HCT116 (cell line): ENCODE results near the gene ZNF606. TPM values are rescaled to one million over a fixed set of nuclear protein-coding genes. Genes with fewer than 3 reads are reported as not detected.

Experiments used
- ATAC-seq: fragments of 200-7000 bp; cut with Tn5 transposase; 2 replicates; pipeline ENCODE4 v1.9.1; 2020; ENCODE audit warnings: mild to moderate bottlenecking, moderate library complexity
- BruUV-seq: library from RNA; stranded (reverse); fragments of 400-500 nt; replicated peaks from 2 replicates; lab custom pipeline; 2021; lab: Mats Ljungman, UMichigan
- CTCF ChIA-PET: fragments of 300-600 bp; sonication (Branson Sonifier 250); formaldehyde crosslinking; loops from one replicate; lab custom pipeline; 2021; ENCODE audit warnings: antibody characterized with exemption; lab: Charles Lee
- POLR2A ChIA-PET: fragments of 300-600, 350-600 bp; sonication (Branson Sonifier 250); formaldehyde crosslinking; loops from one replicate; lab custom pipeline; 2021; ENCODE audit warnings: antibody characterized with exemption; lab: Charles Lee
- RAD21 ChIA-PET, 2 experiments: fragments of 300-600 bp; sonication (Branson Sonifier 250); formaldehyde crosslinking; loops; one replicate each; lab custom pipeline; 2023; ENCODE audit warnings: low total read pairs in 2 of 2; ENCODE audit not compliant: uncharacterized antibody in 2 of 2, unreplicated experiment in 2 of 2, low non-redundant PET in 1 of 2; lab: Charles Lee
- DNase-seq: peaks from one replicate; pipeline ENCODE4 v3.0.0-alpha.2; 2010; ENCODE audit warnings: low read depth, low spot score
- H2AFZ ChIP-seq: fragments of 200-600 bp; shearing (Covaris generic), sonication (generic); 2 replicates; pipeline ENCODE4 v1.6.1; 2017; ENCODE audit warnings: low read depth, mixed run types, mixed read lengths, antibody characterized with exemption, low read length; ENCODE audit not compliant: poor library complexity, severe bottlenecking
- H3K27ac ChIP-seq: 2 replicates; pipeline ENCODE4 v1.5.1; 2012; ENCODE audit warnings: low read depth, low read length
- H3K27me3 ChIP-seq: fragments of 200-600 bp; sonication (generic); 2 replicates; pipeline ENCODE4 v1.6.1; 2016; ENCODE audit warnings: mixed run types, low read length, mixed read lengths; ENCODE audit not compliant: insufficient read depth
- H3K36me3 ChIP-seq, 2 experiments: fragments of 200-500 bp in 1 of 2; fragments of 200-600 bp in 1 of 2; sonication (Bioruptor generic) in 1 of 2; sonication (generic) in 1 of 2; 2 replicates each; pipeline versions ENCODE4 v1.5.1 to v1.6.1; 2014 to 2016; ENCODE audit warnings: low read length in 2 of 2, inconsistent platforms in 1 of 2, mixed read lengths in 1 of 2, mixed run types in 1 of 2; ENCODE audit not compliant: insufficient read depth in 2 of 2, control insufficient read depth in 1 of 2
- H3K4me1 ChIP-seq, 2 experiments: fragments of 200-600 bp in 1 of 2; sonication (generic) in 1 of 2; 2 replicates each; pipeline versions ENCODE4 v1.5.1 to v1.6.1; 2012 to 2017; ENCODE audit warnings: low read length in 2 of 2, inconsistent platforms in 1 of 2, mild to moderate bottlenecking in 1 of 2, mixed read lengths in 1 of 2, mixed run types in 1 of 2, moderate library complexity in 1 of 2; ENCODE audit not compliant: insufficient read depth in 2 of 2, control insufficient read depth in 1 of 2
- H3K4me2 ChIP-seq: fragments of 200-600 bp; sonication (generic); 2 replicates; pipeline ENCODE4 v1.6.1; 2017; ENCODE audit warnings: mixed run types, low read length, mixed read lengths
- H3K4me3 ChIP-seq, 2 experiments: fragments of 200-600 bp in 1 of 2; sonication (generic) in 1 of 2; replicated peaks in 1 of 2; 2 replicates each; pipeline ENCODE4 v1.5.1; 2011 to 2016; ENCODE audit warnings: low read length in 2 of 2, control low read depth in 1 of 2, low read depth in 1 of 2, mild to moderate bottlenecking in 1 of 2, mixed read lengths in 1 of 2, mixed run types in 1 of 2
- H3K79me2 ChIP-seq: fragments of 200-600 bp; sonication (generic); 2 replicates; pipeline ENCODE4 v1.6.1; 2017; ENCODE audit warnings: mild to moderate bottlenecking, mixed run types, low read length, moderate library complexity, mixed read lengths; ENCODE audit not compliant: insufficient read depth
- H3K9ac ChIP-seq: fragments of 200-600 bp; sonication (generic); 2 replicates; pipeline ENCODE4 v1.6.1; 2016; ENCODE audit warnings: low read length, mixed read lengths
- H3K9me2 ChIP-seq: fragments of 200-600 bp; sonication (generic), shearing (Covaris generic); 2 replicates; pipeline ENCODE4 v1.6.1; 2017; ENCODE audit warnings: mixed run types, mild to moderate bottlenecking, moderate library complexity; ENCODE audit not compliant: insufficient read depth
- H3K9me3 ChIP-seq, 2 experiments: fragments of 200-500 bp in 1 of 2; fragments of 200-600 bp in 1 of 2; sonication (Bioruptor generic) in 1 of 2; sonication (generic) in 1 of 2; 2 replicates each; pipeline ENCODE4 v1.6.1; 2014 to 2017; ENCODE audit warnings: low read length in 2 of 2, mixed read lengths in 2 of 2, inconsistent platforms in 1 of 2, low read depth in 1 of 2, mild to moderate bottlenecking in 1 of 2, mixed run types in 1 of 2, moderate library complexity in 1 of 2; ENCODE audit not compliant: control insufficient read depth in 1 of 2, insufficient read depth in 1 of 2
- H4K20me1 ChIP-seq: fragments of 200-600 bp; sonication (generic), shearing (Covaris generic); 2 replicates; pipeline ENCODE4 v1.6.1; 2017; ENCODE audit warnings: mixed run types, mild to moderate bottlenecking, moderate library complexity; ENCODE audit not compliant: insufficient read depth
- CBX3 ChIP-seq: IDR thresholded peaks from 2 replicates; pipeline ENCODE4 v1.6.1; 2012; ENCODE audit warnings: low read depth
- CEBPB ChIP-seq: IDR thresholded peaks from 2 replicates; pipeline ENCODE4 v1.6.1; 2012; ENCODE audit warnings: low read depth
- EZH2 ChIP-seq: fragments of 200-600 bp; sonication (generic); IDR thresholded peaks from 2 replicates; pipeline ENCODE4 v1.6.1; 2017; ENCODE audit warnings: antibody characterized with exemption, mixed run types
- EZH2phosphoT487 ChIP-seq: fragments of 200-600 bp; IDR thresholded peaks from 2 replicates; pipeline ENCODE4 v1.6.1; 2018; ENCODE audit warnings: antibody characterized with exemption, borderline replicate concordance
- FOSL1 ChIP-seq: IDR thresholded peaks from 2 replicates; pipeline ENCODE4 v1.6.1; 2012; ENCODE audit warnings: low read depth
- MAX ChIP-seq: IDR thresholded peaks from 2 replicates; pipeline ENCODE4 v1.6.1; 2012
- POLR2A ChIP-seq: IDR thresholded peaks from 2 replicates; pipeline ENCODE4 v1.7.0; 2011; ENCODE audit warnings: borderline replicate concordance; ENCODE audit not compliant: insufficient read depth, insufficient read length; ENCODE audit errors: extremely low read depth
- POLR2AphosphoS5 ChIP-seq: IDR thresholded peaks from 2 replicates; pipeline ENCODE4 v1.6.1; 2011; ENCODE audit warnings: mild to moderate bottlenecking, low read depth, low read length, moderate library complexity
- RAD21 ChIP-seq: IDR thresholded peaks from 2 replicates; pipeline ENCODE4 v1.6.1; 2012; ENCODE audit warnings: low read depth, mild to moderate bottlenecking
- REST ChIP-seq: IDR thresholded peaks from 2 replicates; pipeline ENCODE4 v1.6.1; 2012; ENCODE audit warnings: low read depth
- SIN3A ChIP-seq: IDR thresholded peaks from 2 replicates; pipeline ENCODE4 v1.6.1; 2012; ENCODE audit warnings: low read depth
- SRF ChIP-seq: IDR thresholded peaks from 2 replicates; pipeline ENCODE4 v1.6.1; 2012; ENCODE audit warnings: low read depth
- TCF7L2 ChIP-seq: IDR thresholded peaks from 2 replicates; pipeline ENCODE4 v1.7.0; 2011; ENCODE audit warnings: borderline replicate concordance, inconsistent platforms; ENCODE audit not compliant: insufficient read depth, insufficient read length; ENCODE audit errors: extremely low read depth
- YY1 ChIP-seq: IDR thresholded peaks from 2 replicates; pipeline ENCODE4 v1.6.1; 2011; ENCODE audit warnings: low read length, low read depth, moderate library complexity, mild to moderate bottlenecking; ENCODE audit not compliant: insufficient replicate concordance; ENCODE audit errors: extremely low read depth
- ZBTB33 ChIP-seq: IDR thresholded peaks from 2 replicates; pipeline ENCODE4 v1.6.1; 2011; ENCODE audit warnings: mild to moderate bottlenecking, low read length, moderate library complexity; ENCODE audit not compliant: insufficient replicate concordance; ENCODE audit errors: extremely low read depth
- ZFX ChIP-seq: fragments of 450-650 bp; IDR thresholded peaks from 2 replicates; pipeline ENCODE4 v1.6.1; 2017
- ZNF274 ChIP-seq: fragments of 200-500 bp; sonication (Bioruptor generic); IDR thresholded peaks from 2 replicates; pipeline ENCODE4 v1.6.1; 2014; ENCODE audit warnings: mild to moderate bottlenecking, low read depth, low read length, inconsistent platforms
- intact Hi-C: fragments of 100-400 bp; cut with micrococcal nuclease; formaldehyde crosslinking; loops from 2 replicates; pipeline ENCODE4 v1.10.0; 2022
- total RNA-seq: library from RNA; stranded (reverse); gene quantifications from one replicate; pipeline ENCODE4 v1.2.1, GENCODE V29; 2021; ENCODE audit not compliant: unreplicated experiment

The ZNF606 gene
- total RNA-seq, 1 experiment from 2014 or later, result 0.05 TPM

GRCh38 chr19:57947419-57948134, 55.0 kb downstream of the ZNF606 start, which contains the start of gene ZNF256:
Gene ZNF256, minus strand, starts transcription at chr19:57947706. Its CDS starts 232 bp downstream, at chr19:57947474.
- ChIA-PET CTCF (no interaction called here), POLR2A (no interaction called here), RAD21 (no interaction called here)
- Histone ChIP-seq H2AFZ (no peak within 1 kb of the TSS), H3K79me2 (no peaks in the 10 kb centered on the region), H3K27me3 (no peaks in the 10 kb centered on the region), H3K9me2 (no peaks in the 10 kb centered on the region), H3K9ac (no peak within 1 kb of the TSS), H4K20me1 (no peaks in the 10 kb centered on the region), H3K27ac (no peak within 1 kb of the TSS), H3K4me1 (no peaks in the 10 kb centered on the region), H3K9me3 (peaks cover 0 to 23% of the 10 kb centered on the region in 2 experiments; a peak in 2 of 4 replicates), H3K36me3 (no peaks in the 10 kb centered on the region), H3K4me2 (no peak within 1 kb of the TSS), H3K4me3 (no peak within 1 kb of the TSS)
- intact Hi-C loops, result no loop called here
- ATAC-seq, result no peak
- TF ChIP-seq SIN3A, result no peak
- TF ChIP-seq POLR2A, result no peak
- no peak for TF ChIP-seq EZH2
- TF ChIP-seq REST, result no peak
- TF ChIP-seq FOSL1, result no peak
- TF ChIP-seq ZNF274, result no peak
- no peak for TF ChIP-seq RAD21
- no peak for TF ChIP-seq ZFX
- TF ChIP-seq CEBPB, result no peak
- no peak for TF ChIP-seq ZBTB33
- no peak for TF ChIP-seq TCF7L2
- no peak for TF ChIP-seq SRF
- TF ChIP-seq POLR2AphosphoS5, result no peak
- TF ChIP-seq MAX, result no peak
- no peak for TF ChIP-seq CBX3
- no peak for TF ChIP-seq YY1
- no peak for TF ChIP-seq EZH2phosphoT487
- DNase-seq, result no peak
- no TSS peak for BruUV-seq
